GM12865 (cell line): ENCODE results near the gene VWA8.
"Not testable (repeated sequence)": the region's sequence is repeated elsewhere in the genome, so short reads cannot be mapped to it uniquely, and the experiment has no call there.

Experiments used
- DNase-seq: peaks from one replicate; pipeline ENCODE4 v3.0.0; 2010; ENCODE audit warnings: low read depth
- H3K4me3 ChIP-seq: 2 replicates; pipeline ENCODE4 v1.5.1; 2011; ENCODE audit warnings: mild to moderate bottlenecking, low read depth, low read length, control low read depth
- CTCF ChIP-seq: IDR thresholded peaks from 2 replicates; pipeline ENCODE4 v1.5.1; 2011; ENCODE audit warnings: low read length, control low read depth, low read depth, inconsistent platforms; ENCODE audit not compliant: insufficient read depth; ENCODE audit errors: missing control alignments

The VWA8 gene

GRCh38 chr13:41847216-41847615 lies 113.7 kb downstream of the VWA8 start:
- no peak for DNase-seq
- no peak for TF ChIP-seq CTCF
- H3K4me3 ChIP-seq, result no peak overlapping the region

GRCh38 chr13:41842036-41842620 lies 118.8 kb downstream of the VWA8 start:
- TF ChIP-seq CTCF, result no peak
- no peak for DNase-seq

GRCh38 chr13:41837629-41838028 lies 123.3 kb downstream of the VWA8 start:
- no peak overlapping the region for H3K4me3 ChIP-seq
- no peak for TF ChIP-seq CTCF
- no peak for DNase-seq

More at GRCh38 chr13:41842036-41842620, 118.8 kb downstream of the VWA8 start:
- no peak overlapping the region for H3K4me3 ChIP-seq

- no peak for TF ChIP-seq CTCF
- no peak overlapping the region for H3K4me3 ChIP-seq
- no peak for DNase-seq
These were observed 125.0 kb downstream of the VWA8 start for GRCh38 chr13:41835871-41836270.

- H3K4me3 ChIP-seq, DNase-seq: not testable (repeated sequence)
These were observed 126.2 kb downstream of the VWA8 start for GRCh38 chr13:41834697-41835096.

GRCh38 chr13:41833831-41834230 lies 127.1 kb downstream of the VWA8 start:
- DNase-seq, result no peak
- H3K4me3 ChIP-seq, result no peak overlapping the region
- no peak for TF ChIP-seq CTCF

- DNase-seq, result no peak
- TF ChIP-seq CTCF, result no peak
- H3K4me3 ChIP-seq, result no peak overlapping the region
These were observed 127.7 kb downstream of the VWA8 start for GRCh38 chr13:41833201-41833600.
